ENCODE data around the gene SIGLEC8. TPM values are rescaled to one million over a fixed set of nuclear protein-coding genes. Genes with fewer than 3 reads are reported as not detected.
"Not testable (repeated sequence)": the region's sequence is repeated elsewhere in the genome, so short reads cannot be mapped to it uniquely, and the experiment has no call there.

The SIGLEC8 gene
- total RNA-seq, 2 donors from 2014 or later: 0.32 to 0.94 TPM

GRCh38 chr19:51469162-51469561 lies 10.9 kb upstream of the SIGLEC8 start:
- Histone ChIP-seq H3K9me3 (no peaks in the 10 kb centered on the region), H3K9ac (ENCODE audit: low read depth in 2 of 2, low read length in 2 of 2) (no peak overlapping the region), H3K27me3 (no peaks in the 10 kb centered on the region), H3K4me1 (no peaks in the 10 kb centered on the region), H3K27ac (no peak overlapping the region), H3K4me3 (no peak overlapping the region), H3K36me3 (no peaks in the 10 kb centered on the region)
- TF ChIP-seq CTCF (IDR thresholded peaks at IDR 0.05): no peak
- DNase-seq: no peak
- intact Hi-C loops (cut with DNase I): no loop called here

- Histone ChIP-seq H3K27me3 (no peaks in the 10 kb centered on the region), H3K4me3 (no peak overlapping the region), H3K27ac (no peak overlapping the region), H3K4me1 (no peaks in the 10 kb centered on the region), H3K9ac (ENCODE audit: low read depth in 2 of 2, low read length in 2 of 2) (no peak overlapping the region), H3K9me3 (no peaks in the 10 kb centered on the region), H3K36me3 (no peaks in the 10 kb centered on the region)
- intact Hi-C loops (cut with DNase I): no loop called here
- DNase-seq: no peak
- TF ChIP-seq CTCF (IDR thresholded peaks at IDR 0.05): no peak
These were observed 10.3 kb upstream of the SIGLEC8 start for GRCh38 chr19:51468545-51468920.

DNA sequence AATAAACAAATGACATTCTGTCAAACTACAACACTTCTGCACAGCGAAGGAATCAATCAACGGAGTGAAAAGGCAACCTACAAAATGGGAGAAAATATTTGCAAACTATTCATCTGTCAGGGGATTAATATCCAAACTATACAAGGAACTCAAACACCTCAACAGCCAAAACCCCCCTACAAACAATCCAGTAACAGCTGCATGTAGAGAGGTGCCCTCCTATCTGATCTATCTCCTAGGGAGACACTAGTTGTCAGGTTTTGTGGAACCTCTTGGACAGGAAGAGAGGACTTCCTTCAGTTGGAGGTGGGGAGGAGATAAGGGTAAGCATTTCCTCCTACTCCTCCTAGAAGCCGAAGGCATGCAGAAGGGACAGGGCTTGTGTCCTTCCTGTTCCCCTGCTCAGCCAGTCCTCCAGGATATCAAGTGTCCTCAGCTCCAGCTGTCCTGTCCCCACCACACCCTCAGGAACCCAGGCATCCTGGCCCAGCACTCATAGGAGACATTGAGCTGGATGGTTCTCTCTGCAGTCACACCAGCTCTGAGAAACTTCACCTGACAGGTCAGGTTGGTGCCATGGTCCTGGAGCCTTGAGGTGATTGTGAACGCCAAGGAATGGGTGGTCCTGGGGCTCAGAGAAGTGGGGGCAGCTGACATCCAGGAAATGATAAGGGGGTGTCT lies 9.8 kb upstream of the SIGLEC8 start:
- Histone ChIP-seq H3K4me1 (no peaks in the 10 kb centered on the region), H3K27me3 (no peaks in the 10 kb centered on the region), H3K9ac (ENCODE audit: low read depth in 2 of 2, low read length in 2 of 2) (no peak overlapping the region), H3K9me3 (no peaks in the 10 kb centered on the region), H3K27ac (no peak overlapping the region), H3K36me3 (no peaks in the 10 kb centered on the region), H3K4me3 (no peak overlapping the region)
- no peak for TF ChIP-seq CTCF (IDR thresholded peaks at IDR 0.05)
- intact Hi-C loops (cut with DNase I): no loop called here
- DNase-seq: no peak

GRCh38 chr19:51466723-51467122 lies 8.5 kb upstream of the SIGLEC8 start:
- H3K4me3 ChIP-seq: no peak overlapping the region
- no peaks in the 10 kb centered on the region for H3K9me3 ChIP-seq
- TF ChIP-seq CTCF (IDR thresholded peaks at IDR 0.05): no peak
- H3K27me3 ChIP-seq: no peaks in the 10 kb centered on the region
- H3K36me3 ChIP-seq: no peaks in the 10 kb centered on the region
- no peaks in the 10 kb centered on the region for H3K4me1 ChIP-seq
- no peak overlapping the region for H3K27ac ChIP-seq
- intact Hi-C loops (cut with DNase I): no loop called here
- no peak for DNase-seq
- H3K9ac ChIP-seq (ENCODE audit: low read depth in 2 of 2, low read length in 2 of 2): no peak overlapping the region

DNA sequence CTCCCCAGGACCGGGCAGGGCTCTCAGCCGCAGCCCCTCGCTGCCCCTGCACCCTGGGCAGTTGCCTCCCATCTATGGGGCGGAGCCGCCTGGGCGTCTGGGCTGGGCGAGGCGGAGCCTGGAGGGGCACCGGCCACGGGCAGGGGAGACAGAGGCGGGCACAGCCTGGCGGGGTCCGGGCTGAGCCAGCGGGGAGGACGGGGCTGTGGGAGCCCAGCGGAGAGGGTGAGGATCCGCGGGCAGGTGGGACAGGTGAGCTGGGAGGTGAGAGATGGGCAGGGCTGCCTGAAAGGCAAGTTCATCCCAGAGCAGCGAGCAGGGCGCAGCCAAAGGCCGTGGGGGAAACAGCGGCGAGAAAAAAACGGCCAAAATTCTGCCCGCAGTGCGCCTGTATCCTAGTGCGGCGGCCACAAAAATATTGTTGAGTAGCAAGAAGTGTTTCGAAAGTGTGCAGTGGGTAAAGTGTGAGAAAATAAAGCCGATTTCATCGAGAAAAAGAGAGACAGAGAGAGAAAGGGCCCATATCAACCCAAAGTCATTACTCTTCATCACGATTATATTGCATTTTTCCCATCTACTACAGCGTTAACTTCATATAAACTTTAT lies 5.8 kb upstream of the SIGLEC8 start:
- H3K27me3 ChIP-seq; H3K4me3 ChIP-seq; H3K9me3 ChIP-seq; H3K27ac ChIP-seq; intact Hi-C loops (cut with DNase I); DNase-seq; H3K36me3 ChIP-seq; H3K4me1 ChIP-seq; H3K9ac ChIP-seq (ENCODE audit: low read depth in 2 of 2, low read length in 2 of 2): not testable (repeated sequence)

- no peak for TF ChIP-seq CTCF (IDR thresholded peaks at IDR 0.05)
- peak overlapping the region in 1 of 2 donors; percentile 2 for H3K9ac ChIP-seq (ENCODE audit: low read depth in 2 of 2, low read length in 2 of 2)
- intact Hi-C loops (cut with DNase I): no loop called here
- H3K27ac ChIP-seq: no peak overlapping the region
- no peaks in the 10 kb centered on the region for H3K36me3 ChIP-seq
- no peaks in the 10 kb centered on the region for H3K9me3 ChIP-seq
- DNase-seq: no peak
- H3K27me3 ChIP-seq: no peaks in the 10 kb centered on the region
- H3K4me3 ChIP-seq: no peak overlapping the region
- no peaks in the 10 kb centered on the region for H3K4me1 ChIP-seq
These were observed 4.4 kb upstream of the SIGLEC8 start for GRCh38 chr19:51462681-51463080.

Data from colonic mucosa (tissue), 4 donors.